Stimulated activated CD8-positive, alpha-beta memory T cell treated with anti-CD3 and anti-CD28 coated beads, Interleukin-4, amount 100 ng/mL, for 4 hours (primary cell): ENCODE results near the gene WFIKKN2.
"Not testable (repeated sequence)": the region's sequence is repeated elsewhere in the genome, so short reads cannot be mapped to it uniquely, and the experiment has no call there.

Source experiments
- DNase-seq, 2 donors: peaks; one replicate each; pipeline ENCODE4 v3.0.0-alpha.2; 2020; ENCODE audit warnings: low read depth in 2 of 2, low spot score in 1 of 2

Gene WFIKKN2, protein sequence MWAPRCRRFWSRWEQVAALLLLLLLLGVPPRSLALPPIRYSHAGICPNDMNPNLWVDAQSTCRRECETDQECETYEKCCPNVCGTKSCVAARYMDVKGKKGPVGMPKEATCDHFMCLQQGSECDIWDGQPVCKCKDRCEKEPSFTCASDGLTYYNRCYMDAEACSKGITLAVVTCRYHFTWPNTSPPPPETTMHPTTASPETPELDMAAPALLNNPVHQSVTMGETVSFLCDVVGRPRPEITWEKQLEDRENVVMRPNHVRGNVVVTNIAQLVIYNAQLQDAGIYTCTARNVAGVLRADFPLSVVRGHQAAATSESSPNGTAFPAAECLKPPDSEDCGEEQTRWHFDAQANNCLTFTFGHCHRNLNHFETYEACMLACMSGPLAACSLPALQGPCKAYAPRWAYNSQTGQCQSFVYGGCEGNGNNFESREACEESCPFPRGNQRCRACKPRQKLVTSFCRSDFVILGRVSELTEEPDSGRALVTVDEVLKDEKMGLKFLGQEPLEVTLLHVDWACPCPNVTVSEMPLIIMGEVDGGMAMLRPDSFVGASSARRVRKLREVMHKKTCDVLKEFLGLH

DNA sequence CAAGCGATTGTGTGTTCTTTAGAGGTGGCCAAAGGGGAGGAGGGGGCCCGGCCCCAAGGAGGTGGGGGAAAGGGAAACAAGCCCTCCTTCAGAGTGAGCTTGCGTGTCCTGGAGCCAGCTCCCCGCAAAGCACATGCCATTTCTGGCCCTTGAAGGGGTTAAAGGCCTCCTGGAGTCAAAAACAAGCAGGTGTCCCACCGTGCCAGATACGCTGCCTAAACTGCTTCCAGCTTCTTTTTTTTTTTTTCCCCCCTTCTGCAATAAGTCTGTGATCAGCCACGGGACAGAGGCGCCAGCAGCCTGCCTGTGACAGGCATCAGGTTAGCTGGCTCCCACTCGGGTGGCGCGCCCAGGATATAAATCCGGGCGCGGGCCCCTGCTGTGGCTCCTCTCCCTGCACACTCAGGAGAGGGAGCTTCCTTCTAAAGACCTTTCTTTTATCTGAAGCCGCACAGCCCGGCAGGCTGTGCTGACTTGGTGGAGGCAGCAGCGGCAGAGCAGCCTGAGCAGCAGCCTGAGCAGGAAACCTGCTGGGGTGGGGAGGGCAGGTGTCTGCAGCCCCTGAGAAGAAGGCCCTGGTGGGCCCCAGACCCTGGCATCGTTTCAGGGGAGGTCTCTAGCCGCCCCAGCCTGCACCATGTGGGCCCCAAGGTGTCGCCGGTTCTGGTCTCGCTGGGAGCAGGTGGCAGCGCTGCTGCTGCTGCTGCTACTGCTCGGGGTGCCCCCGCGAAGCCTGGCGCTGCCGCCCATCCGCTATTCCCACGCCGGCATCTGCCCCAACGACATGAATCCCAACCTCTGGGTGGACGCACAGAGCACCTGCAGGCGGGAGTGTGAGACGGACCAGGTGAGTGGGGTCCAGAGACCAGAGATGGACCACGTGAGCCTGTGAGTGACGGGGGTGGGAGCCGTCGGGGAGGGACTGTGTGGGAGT, at the start of gene WFIKKN2:
Gene WFIKKN2 (plus strand): TSS at position 286 of the 934 bp plus-strand sequence. CDS start 352 bp downstream, at position 638.
- DNase-seq = no peak

DNA sequence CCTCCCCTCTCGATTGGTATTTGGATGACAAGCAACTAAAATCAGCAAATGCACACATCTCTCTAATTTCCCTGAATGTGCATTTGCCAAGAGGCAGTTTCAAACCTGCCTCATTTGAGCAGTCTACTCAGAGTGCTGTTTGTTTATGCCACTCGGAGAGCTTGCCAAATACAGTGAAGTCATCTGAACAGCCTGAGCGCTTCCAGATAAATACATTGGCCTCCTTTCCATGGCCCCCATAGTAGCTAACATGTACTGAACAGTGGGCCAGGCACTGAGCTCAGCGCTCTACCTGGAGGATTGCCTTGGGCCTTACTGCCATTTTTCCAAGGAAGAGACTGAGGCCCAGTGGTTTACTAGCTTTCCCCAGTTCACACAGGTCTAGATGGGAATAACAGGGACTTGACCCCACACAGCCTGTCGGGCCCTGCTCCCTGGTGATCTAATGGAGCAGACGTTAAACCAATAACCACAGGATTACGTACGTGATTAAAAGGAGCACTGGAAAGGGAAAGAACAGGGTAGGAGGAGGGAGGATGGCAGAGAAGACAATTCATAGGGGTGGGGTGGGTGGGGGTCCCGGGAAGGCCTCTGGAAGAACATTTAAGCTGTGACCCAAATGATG, 49.3 kb upstream of the WFIKKN2 start:
- no peak for DNase-seq

DNA sequence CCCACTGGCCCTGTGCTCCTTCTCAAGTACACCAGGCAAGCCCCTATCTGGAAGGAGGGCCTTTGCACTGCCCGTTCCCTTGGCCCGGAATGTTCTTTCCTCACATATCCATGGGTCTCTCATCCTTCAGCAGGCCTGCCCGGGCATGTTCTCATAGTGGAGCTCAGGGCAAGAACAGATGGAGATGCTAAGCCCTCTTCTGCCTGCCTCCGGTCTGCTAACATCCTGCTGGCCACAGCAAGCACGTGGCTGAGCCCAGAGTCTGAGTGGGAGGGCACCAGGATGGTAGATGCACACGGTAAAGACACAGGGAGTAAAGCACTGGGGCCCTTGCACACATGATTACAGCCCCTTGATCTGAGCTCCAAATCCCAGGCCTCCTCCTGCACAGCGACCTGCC, 48.3 kb upstream of the WFIKKN2 start:
- no peak for DNase-seq

DNA sequence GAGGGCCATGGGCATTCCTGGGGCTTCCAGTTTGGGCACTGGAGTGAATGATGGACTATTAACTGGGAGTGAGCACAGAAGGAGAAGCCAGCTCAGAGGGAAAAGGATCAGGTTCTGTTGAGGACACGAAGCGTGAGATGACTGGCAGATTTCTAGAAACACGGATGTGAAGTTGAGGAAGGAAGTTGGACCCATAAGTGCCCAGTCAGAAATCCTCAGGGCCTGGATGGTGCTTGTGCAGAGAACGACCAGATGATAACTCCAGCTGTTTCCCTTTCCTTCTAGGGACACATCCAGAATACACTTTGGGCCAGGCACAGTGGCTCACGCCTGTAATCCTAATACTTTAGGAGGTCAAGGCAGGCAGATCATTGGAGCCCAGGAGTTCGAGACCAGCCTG, 44.8 kb upstream of the WFIKKN2 start:
- no peak for DNase-seq

DNA sequence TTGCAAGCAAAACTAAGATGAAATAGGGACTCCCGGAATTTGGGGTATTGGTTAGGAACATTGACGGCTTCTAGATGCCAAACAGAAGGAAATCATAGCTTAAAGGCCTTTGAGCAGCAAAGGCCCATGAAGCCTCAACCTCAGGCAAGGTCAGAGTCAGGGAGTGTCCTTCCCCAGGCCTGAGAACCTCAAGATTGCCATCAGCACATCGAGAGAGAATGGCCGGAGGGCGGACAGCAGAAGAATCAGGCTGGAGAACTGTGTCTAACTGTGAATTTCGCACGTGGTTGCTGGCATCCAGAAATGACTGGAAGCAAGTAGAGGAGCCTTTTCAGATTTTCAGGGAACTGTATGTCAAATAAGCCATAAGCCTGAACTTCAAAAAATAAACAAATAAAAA, 43.3 kb upstream of the WFIKKN2 start:
- DNase-seq = no peak

DNA sequence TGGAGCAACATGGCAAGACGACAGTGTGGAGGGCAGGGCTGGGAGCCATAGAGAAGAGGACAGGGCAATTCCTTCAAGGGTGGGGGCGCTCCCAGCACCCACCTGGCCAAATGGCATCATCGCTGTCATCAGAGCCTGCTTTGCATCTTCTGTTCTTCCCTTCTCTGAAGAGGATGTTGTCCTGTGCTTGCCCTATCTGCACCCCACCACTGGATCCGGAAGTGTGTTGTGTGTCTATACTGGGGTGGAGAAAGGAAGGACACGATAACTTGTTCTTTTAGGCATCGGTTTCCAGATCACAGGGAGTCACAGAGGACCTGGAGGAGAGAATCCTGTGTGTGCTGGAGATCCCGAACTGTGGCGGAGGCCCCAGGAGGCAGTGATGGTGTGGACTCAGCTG, 42.4 kb upstream of the WFIKKN2 start:
- no peak for DNase-seq

DNA sequence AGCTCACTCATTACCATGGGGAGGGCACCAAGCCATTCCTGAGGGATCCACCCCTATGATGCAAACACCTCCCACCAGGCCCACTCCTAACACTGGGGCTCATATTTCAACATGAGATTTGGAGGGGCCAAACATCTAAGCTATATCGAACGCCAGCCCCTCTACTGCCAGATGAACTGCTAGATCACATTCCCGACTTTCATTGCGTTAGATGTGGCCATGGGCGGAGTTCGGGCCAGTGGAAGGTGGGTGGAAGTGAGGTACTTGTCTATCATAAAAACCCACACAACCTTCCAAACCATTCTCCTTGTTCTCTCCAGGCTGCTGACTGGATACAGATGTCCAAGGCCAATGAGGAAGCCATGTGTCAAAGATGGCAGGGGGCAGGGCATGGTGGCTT, 41.0 kb upstream of the WFIKKN2 start:
- DNase-seq = no peak

DNA sequence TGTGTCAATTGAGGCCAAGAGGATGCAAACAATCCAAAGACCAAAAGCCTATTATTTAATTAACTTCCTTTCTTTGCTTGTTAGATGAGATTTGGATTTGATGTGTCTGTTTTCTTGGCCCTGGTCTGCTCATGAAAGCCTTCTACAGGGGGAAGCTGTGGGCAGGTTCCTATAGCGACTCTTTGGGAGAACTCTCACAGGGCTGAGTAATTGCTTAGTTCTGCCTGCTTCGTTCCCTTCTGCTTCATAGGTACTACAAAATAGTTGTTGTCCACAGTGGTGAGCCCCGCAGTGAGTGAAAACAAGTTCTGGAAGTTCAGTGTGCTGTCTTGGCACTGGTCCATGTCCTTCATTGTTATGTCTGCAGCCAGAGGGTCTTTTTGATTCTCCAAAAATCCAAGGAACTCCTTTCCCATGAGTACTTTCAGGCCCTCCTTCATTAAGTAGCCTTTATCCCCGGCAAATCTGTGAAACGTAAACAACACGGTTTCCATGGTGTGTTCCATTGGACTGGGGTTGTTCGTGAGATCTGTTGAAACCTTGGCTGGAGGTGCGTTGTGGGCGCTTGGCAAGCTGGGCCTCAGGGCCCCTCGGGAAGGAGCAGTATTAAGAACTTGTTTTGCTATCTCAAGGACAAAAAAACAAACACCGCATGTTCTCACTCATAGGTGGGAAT, 38.1 kb upstream of the WFIKKN2 start:
- no peak for DNase-seq

DNA sequence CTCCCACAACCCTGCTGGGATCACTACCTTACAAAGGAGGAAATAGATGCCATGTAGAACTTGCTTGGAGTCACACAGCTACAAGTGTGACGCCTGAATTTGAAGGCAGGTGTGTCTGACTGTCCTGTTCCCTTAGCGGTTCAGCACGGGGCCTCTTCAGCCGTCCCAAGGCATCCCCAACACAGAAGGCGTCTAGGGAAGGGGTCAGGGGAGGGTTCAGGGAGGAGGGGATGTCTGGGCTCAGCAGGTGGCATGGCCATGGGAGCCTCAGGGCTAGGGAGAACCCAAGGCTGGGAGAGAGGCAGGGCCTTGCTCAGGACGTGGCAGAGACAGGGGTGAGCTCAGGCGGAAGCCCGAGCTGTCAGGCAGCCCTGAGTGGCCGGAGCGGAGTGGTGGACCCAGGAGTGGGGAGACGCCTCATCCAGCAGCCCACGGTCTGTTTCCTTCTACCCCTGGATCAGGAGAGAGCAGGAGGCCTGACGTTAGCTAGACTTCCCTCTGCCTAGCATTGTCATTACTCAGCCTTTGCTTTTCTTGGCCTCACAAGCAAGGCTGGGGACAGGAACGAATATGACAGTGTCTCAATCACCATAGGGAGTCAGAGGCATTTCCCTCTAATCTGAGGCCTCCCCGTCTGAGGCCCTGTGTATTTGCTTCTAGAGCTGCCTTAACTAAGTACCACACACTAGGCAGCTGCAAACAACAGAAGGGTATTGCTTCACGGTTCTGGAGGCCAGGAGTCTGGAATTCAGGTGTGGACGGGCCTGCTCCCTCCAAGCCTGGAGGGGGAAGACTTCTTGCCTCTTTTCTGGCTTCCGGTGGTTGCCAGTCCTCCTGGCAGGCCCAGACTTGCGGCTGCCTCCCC, 36.7 kb upstream of the WFIKKN2 start:
- DNase-seq = no peak

DNA sequence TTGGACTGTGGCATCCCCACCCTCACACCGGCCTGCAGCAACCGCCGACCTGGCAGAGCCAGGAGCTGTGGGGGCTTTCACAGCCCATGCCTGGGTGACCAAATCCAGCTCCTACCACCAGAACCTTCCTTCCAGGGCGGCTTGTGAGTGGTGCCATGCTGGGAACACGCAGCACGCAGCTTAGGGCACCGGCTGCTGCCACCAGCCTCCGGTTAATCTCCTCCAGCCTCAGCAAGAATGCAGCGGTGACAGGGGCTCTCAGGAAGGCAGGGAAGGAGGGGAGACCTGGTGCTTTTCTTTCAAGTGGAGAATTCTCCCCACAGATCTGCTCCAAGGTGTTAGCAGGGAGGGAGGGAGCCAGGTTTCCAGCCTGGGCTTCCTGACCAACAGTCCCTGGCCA, 35.8 kb upstream of the WFIKKN2 start:
- DNase-seq = no peak

DNA sequence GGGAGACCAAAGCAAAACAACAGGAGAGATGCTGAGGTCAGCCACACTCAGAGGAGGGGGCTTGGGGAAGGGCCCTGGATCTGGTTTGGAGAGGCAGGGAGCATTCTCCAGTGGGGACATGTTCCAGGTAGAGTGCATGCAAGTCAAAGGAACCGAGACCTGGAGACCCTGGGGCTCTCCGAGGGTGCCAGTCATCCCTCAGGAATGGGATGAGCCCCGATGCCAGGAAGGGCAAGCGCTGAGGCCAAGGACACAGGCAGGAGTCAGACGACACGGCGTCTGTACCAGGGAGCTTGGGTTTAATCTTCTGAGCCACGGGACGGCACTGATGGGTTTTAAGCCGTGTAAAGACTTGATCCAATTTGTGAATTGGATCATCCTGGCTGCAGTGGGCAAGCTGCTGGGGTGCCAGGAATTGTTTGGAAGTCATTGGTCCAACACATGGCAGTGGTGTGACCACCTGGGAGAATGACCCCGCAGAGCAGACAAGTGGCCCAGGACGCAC, 35.1 kb upstream of the WFIKKN2 start:
- no peak for DNase-seq

DNA sequence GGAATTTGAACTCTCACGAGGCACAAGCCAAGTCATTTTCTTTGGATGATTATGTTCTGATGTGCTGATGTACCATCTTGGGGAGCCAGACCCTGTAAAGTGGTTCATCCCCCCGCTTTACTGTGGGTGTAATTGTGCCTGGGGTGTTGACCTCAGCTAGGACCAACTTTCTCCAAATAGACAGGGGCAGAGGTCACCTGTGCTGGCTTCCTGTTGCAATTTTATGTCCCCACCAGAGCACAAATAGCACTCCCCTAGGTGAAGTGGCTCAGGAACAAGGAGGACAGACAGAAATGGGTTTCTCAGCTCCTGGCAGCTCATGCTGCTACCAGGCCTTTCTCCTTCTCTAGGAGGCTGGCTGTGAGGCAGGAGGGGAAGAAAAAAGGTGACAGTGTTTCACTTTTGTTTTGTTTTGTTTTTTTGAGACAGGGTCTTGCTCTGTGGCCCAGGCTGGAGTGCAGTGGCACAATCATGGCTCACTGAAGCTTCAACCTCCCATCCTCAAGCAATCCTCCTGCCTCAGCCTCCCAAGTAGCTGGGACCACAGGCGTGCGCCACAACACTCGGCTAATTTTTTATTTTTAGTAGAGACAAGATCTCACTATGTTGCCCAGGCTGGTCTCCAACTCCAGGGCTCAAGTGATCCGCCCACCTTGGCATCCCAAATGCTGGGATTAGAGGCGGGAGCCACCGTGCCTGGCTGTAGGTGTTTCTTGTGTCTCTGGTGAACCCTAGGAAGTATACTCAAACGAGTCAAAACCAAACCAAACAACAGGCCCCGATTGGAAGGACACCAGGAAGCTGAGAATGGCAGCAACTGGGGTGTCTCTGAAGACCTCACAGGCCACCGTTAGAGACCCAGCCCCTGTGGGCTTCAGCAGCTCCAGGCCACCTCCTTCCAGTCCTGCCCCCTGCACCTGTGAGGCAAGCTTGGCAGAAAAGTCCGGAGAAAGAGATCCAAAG, 32.5 kb upstream of the WFIKKN2 start:
- DNase-seq = no peak

DNA sequence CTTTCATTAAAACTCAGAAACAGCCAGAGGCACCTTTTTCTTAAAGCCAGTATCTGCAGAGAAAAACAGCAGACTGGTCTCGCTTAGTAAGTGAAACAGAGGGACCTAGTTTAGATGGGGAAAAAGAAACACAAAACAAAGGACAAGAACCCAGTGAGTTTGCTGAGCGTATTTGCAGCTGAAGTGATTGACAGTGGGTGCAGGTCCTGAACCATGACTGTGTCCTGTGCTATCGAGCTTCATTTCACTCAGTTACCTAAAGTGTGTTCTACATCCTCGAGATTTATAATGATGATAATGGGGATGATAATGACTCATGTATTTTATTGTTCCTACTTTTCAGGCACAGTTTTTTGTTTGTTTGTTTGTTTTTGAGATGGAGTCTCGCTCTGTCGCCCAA, 31.7 kb upstream of the WFIKKN2 start:
- no peak for DNase-seq

DNA sequence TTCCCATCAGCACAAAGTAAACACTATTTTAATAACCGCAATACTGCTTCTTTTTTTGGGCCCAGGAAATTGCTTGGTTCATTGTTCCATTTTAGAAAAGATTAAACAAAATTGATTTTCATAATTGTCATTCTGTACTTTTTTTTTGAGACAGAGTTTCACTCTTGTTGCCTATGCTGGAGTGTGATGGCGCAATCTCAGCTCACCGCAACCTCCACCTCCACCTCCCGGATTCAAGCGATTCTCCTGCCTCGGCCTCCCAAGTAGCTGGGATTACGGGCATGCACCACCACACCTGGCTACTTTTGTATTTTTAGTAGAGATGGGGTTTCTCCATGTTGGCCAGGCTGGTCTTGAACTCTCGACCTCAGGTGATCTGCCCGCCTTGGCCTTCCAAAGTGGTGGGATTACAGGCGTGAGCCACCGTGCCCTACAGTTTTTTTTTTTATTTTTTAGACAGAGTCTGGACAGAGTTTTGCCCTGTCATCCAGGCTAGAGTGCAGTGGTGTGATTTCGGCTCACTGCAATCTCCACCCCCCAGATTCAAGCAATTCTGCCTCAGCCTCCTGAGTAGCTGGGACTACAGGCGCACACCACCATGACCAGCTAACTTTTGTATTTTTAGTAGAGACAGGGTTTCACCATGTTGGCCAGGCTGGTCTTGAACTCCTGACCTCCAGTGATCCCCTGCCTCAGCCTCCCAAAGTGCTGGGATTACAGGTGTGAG, 30.5 kb upstream of the WFIKKN2 start:
- DNase-seq = not testable (repeated sequence)

DNA sequence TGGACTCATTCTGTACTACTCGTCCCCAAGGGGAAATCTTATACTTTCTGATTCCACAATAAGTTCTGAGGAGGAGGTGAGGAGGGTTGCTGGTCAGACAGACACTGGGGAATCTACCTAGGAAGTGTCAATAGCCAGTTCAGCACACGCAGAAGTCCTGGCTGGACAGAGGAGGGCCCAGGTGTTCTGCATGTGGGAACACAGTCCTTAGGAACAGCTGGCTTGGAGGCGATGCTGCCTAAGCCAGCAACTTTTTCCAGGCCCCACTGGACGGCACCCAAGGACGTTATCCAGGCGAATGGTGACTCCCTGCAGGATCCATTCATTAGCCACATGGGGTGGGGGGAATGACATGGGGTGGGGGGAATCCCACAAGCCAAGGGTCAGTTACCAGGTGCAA, 29.9 kb upstream of the WFIKKN2 start:
- DNase-seq = no peak

DNA sequence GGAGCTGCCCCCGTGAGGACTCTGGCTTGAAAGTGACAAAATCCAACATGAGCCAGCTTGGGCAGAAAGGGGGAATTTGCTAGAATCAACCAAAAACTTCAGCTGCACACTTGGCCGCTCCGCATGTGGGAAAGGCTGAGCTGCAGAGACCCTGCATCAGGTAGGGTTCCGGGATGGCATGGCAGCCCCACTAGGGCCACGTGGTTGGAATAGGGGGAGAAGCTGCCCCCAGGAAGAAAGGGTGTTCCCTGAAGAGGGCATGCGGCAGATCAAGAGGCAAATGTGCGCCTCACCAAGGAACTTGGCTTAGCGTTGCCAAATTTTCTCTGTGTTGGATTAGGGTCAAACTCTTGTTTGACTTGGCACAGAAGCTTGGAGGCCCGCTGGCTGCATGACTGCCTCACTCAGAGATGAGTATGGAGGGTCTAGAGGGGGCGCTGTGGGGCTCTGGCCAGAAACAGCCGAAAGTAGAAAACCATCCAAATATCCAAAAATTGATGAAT, 29.2 kb upstream of the WFIKKN2 start:
- DNase-seq = no peak

DNA sequence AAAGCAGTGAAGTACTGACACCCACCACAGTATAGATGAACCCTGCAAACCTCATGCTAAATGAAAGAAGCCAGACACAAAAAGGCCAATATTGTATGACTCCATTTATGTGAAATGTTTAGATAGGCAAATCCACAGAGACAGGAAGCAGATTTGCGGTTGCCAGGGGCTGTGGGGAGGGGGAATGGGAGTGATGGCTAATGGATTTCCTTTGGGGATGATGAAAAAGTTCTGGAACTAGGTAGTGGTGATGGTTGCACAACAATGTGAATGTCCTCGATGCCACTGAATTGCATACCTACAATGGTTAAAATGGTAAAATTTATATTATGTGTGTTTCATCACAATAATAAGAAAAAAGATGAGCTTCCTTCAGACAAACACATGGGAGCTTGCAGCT, 28.4 kb upstream of the WFIKKN2 start:
- DNase-seq = no peak

DNA sequence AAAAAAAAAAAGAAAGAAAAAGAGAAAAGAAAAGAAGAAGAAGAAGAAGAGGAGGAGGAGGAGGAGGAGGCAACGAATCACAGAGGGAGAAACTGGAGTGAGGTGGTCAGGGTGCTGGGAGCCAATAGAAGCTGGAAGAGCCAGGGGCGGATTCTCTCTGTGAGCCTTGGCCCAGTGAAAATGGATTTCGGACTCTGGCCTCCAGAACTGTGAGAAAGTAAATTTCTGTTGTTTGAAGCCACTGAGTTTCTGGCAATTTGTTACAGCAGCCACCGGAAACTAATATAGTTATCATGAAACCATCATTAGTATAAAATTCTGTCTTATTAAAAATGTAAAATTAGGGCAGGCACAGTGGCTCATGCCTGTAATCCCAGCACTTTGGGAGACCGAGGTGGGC, 27.7 kb upstream of the WFIKKN2 start:
- DNase-seq = no peak
